Right lobe of liver (tissue), 4 donors: ENCODE results near the gene CCL28.

Source experiments
- CTCF ChIP-seq, 4 donors: fragments of 200-600 bp in 3 of 4; fragments of 450-650 bp in 1 of 4; IDR thresholded peaks; one replicate each; pipeline versions ENCODE4 v1.5.1 to v1.8.0; 2016 to 2022; ENCODE audit warnings: antibody characterized with exemption in 4 of 4, mild to moderate bottlenecking in 2 of 4
- POLR2A ChIP-seq: fragments of 450-650 bp; IDR thresholded peaks from one replicate; pipeline ENCODE4 v1.6.1; 2017; ENCODE audit warnings: antibody characterized with exemption, mild to moderate bottlenecking
- donor health status: DM: no; HTN: no; CAD: no.
- donor health status: DM: no; HTN: no; CAD: no.
- donor health status: DM: no; HTN: yes; CAD: no.

GRCh38 chr5:43348861-43349363, 63.3 kb downstream of the CCL28 start:
- TF ChIP-seq CTCF (IDR thresholded peaks at IDR 0.05), result no peak
- TF ChIP-seq POLR2A, result no peak
